HL-60 (cell line): ENCODE data around the gene AGO3.

Source experiments
- POLR2AphosphoS5 ChIP-seq: IDR thresholded peaks from 2 replicates; pipeline ENCODE4 v1.6.1; 2012; ENCODE audit warnings: low read depth
- TF ChIP-seq, protein P1 (sequence below): IDR thresholded peaks from one replicate; pipeline ENCODE4 v1.5.1; 2011; ENCODE audit warnings: low read length, control low read depth, inconsistent platforms; ENCODE audit not compliant: insufficient read depth

DNA sequence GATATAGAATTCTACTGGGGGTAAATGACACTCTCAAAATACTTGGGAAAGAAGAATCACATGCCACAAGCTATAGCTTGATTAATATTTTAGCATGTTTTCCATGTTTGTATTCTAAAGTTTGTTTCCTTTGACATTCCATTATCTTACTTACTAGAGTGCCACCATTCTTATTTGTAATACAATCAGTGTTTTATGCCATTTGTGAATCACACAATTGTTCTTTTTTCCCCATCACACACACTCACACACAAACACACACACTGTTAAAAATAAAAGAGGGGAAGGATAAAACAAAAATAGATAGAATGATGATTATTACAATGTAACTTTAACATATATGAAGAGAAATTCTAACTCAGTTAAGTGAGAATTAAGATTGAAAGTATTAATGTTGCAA lies 137.0 kb downstream of the AGO3 start:
- TF ChIP-seq POLR2AphosphoS5, result no peak
- TF ChIP-seq, protein P1, sequence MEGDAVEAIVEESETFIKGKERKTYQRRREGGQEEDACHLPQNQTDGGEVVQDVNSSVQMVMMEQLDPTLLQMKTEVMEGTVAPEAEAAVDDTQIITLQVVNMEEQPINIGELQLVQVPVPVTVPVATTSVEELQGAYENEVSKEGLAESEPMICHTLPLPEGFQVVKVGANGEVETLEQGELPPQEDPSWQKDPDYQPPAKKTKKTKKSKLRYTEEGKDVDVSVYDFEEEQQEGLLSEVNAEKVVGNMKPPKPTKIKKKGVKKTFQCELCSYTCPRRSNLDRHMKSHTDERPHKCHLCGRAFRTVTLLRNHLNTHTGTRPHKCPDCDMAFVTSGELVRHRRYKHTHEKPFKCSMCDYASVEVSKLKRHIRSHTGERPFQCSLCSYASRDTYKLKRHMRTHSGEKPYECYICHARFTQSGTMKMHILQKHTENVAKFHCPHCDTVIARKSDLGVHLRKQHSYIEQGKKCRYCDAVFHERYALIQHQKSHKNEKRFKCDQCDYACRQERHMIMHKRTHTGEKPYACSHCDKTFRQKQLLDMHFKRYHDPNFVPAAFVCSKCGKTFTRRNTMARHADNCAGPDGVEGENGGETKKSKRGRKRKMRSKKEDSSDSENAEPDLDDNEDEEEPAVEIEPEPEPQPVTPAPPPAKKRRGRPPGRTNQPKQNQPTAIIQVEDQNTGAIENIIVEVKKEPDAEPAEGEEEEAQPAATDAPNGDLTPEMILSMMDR, result no peak
